ENCODE results near the gene MCF2L2.

GRCh38 chr3:183239046-183239445, 189.4 kb downstream of the MCF2L2 start:
- TF ChIP-seq POLR2A (IDR thresholded peaks at IDR 0.05; ENCODE audit: low read depth, low read length): no peak
- no peak for TF ChIP-seq TAF1 (IDR thresholded peaks at IDR 0.05; ENCODE audit: borderline replicate concordance, low read depth, low read length)
- no peak for TF ChIP-seq POLR2AphosphoS5 (IDR thresholded peaks at IDR 0.05; ENCODE audit: low read depth, low read length)
